ENCODE data around the gene H2BW2.

DNA sequence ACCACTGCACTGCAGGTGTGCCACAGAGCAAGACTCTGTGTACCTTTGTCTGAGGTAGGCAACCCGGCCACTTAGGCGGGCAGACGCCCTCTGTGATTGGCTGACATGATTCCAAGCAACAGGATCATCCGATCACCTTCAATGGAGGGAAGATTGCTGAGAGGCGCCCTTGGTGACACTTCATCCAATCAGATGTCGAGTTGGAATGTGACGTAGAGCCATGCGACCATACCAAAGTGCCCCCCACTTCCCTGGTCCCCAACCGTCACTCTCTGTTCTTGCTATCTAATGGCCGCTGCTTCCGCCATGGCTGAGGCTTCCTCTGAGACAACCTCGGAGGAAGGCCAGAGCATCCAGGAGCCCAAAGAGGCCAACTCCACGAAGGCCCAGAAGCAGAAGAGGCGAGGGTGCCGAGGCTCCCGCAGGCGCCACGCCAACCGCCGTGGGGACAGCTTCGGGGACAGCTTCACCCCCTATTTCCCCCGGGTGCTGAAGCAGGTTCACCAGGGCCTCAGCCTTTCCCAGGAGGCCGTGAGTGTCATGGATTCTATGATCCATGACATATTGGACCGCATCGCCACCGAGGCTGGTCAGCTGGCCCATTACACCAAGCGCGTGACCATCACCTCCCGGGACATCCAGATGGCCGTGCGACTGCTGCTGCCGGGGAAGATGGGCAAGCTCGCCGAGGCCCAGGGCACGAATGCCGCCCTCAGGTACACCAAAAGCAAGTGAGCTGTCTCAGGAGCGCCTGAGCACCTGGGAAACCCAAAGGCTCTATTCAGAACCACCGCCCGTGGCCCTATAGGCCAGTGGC, at the start of gene H2BW2:
- TF ChIP-seq, protein P1, sequence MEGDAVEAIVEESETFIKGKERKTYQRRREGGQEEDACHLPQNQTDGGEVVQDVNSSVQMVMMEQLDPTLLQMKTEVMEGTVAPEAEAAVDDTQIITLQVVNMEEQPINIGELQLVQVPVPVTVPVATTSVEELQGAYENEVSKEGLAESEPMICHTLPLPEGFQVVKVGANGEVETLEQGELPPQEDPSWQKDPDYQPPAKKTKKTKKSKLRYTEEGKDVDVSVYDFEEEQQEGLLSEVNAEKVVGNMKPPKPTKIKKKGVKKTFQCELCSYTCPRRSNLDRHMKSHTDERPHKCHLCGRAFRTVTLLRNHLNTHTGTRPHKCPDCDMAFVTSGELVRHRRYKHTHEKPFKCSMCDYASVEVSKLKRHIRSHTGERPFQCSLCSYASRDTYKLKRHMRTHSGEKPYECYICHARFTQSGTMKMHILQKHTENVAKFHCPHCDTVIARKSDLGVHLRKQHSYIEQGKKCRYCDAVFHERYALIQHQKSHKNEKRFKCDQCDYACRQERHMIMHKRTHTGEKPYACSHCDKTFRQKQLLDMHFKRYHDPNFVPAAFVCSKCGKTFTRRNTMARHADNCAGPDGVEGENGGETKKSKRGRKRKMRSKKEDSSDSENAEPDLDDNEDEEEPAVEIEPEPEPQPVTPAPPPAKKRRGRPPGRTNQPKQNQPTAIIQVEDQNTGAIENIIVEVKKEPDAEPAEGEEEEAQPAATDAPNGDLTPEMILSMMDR (IDR thresholded peaks at IDR 0.05), result no peak
- no peak for TF ChIP-seq POLR2A (IDR thresholded peaks at IDR 0.05)

Data from testis (tissue), 2 donors.